ENCODE measurements around the gene PRDM13. TPM values are rescaled to one million over a fixed set of nuclear protein-coding genes. Genes with fewer than 3 reads are reported as not detected.

Gene PRDM13
- total and polyA plus RNA-seq, 2 of the 8 experiments (the other 6 are each of a cell fraction or from before 2014, with no cell fraction given), result 0.05 to 0.09 TPM

GRCh38 chr6:99614430-99615186 lies 8.0 kb downstream of the PRDM13 start:
- CTCF ChIA-PET (ENCODE audit: partially characterized antibody), result interaction anchor here (0.7 to 2.1 kb wide), 8 partner anchors 9 to 157 kb away, joined by 3 to 12 read pairs (median 4); no protein-coding TSS in a partner anchor
- TF ChIP-seq CEBPB (IDR thresholded peaks at IDR 0.05; ENCODE audit: low read depth, low read length) (no peak), BCL11A (IDR thresholded peaks at IDR 0.05; ENCODE audit: low read depth in 2 of 2, low read length in 2 of 2) (no peak), MAX (IDR thresholded peaks at IDR 0.05) (peak; percentile 33; the same call in 1 of the 2 replicates), ASH2L (IDR thresholded peaks at IDR 0.05; ENCODE audit: low read length) (peak; percentile 47), RNF2 (IDR thresholded peaks at IDR 0.05; ENCODE audit: borderline replicate concordance, low read depth, low read length, missing control alignments, poor library complexity, severe bottlenecking) (peak; percentile 88)
- TF ChIP-seq, protein P1, sequence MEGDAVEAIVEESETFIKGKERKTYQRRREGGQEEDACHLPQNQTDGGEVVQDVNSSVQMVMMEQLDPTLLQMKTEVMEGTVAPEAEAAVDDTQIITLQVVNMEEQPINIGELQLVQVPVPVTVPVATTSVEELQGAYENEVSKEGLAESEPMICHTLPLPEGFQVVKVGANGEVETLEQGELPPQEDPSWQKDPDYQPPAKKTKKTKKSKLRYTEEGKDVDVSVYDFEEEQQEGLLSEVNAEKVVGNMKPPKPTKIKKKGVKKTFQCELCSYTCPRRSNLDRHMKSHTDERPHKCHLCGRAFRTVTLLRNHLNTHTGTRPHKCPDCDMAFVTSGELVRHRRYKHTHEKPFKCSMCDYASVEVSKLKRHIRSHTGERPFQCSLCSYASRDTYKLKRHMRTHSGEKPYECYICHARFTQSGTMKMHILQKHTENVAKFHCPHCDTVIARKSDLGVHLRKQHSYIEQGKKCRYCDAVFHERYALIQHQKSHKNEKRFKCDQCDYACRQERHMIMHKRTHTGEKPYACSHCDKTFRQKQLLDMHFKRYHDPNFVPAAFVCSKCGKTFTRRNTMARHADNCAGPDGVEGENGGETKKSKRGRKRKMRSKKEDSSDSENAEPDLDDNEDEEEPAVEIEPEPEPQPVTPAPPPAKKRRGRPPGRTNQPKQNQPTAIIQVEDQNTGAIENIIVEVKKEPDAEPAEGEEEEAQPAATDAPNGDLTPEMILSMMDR (IDR thresholded peaks at IDR 0.05; ENCODE audit: control extremely low read depth in 1 of 3, insufficient read depth in 1 of 3, low read depth in 1 of 3, low read length in 3 of 3), result peak; percentile 3 to 21 (median 4); a peak in 3 of 4 replicates
- TF ChIP-seq, protein P2, sequence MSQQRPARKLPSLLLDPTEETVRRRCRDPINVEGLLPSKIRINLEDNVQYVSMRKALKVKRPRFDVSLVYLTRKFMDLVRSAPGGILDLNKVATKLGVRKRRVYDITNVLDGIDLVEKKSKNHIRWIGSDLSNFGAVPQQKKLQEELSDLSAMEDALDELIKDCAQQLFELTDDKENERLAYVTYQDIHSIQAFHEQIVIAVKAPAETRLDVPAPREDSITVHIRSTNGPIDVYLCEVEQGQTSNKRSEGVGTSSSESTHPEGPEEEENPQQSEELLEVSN (IDR thresholded peaks at IDR 0.05), result peak; percentile 86

More at GRCh38 chr6:99614430-99615186, 8.0 kb downstream of the PRDM13 start:
- H2BK20ac ChIP-seq (ENCODE audit: low read length), result no peak overlapping the region
- H3K4me3 ChIP-seq (ENCODE audit: extremely low read depth in 1 of 4, insufficient read depth in 2 of 4, low read depth in 3 of 4, low read length in 4 of 4), result peak overlapping the region; percentile 29 to 59 (median 39)
- no peak overlapping the region for H2BK12ac ChIP-seq (ENCODE audit: low read depth, low read length)
- no peak overlapping the region for H4K91ac ChIP-seq (replicated peaks; ENCODE audit: insufficient read length, low read length)
- no peaks in the 10 kb centered on the region for H3K79me1 ChIP-seq (ENCODE audit: low read depth, low read length)
- no peak overlapping the region for H2AK5ac ChIP-seq (ENCODE audit: low read depth, low read length)
- H3K9ac ChIP-seq (replicated peaks in 1 of 4; ENCODE audit: extremely low read depth in 1 of 4, low read depth in 3 of 4, low read length in 3 of 4), result no peak overlapping the region
- peak overlapping the region; percentile 36; the same call in 1 of the 2 replicates for H4K8ac ChIP-seq (ENCODE audit: extremely low read depth, insufficient read depth, low read length)
- H3K36me3 ChIP-seq (ENCODE audit: control insufficient read depth in 2 of 4, insufficient read depth in 4 of 4, low read length in 3 of 4), result no peaks in the 10 kb centered on the region
- no peak overlapping the region for H3K14ac ChIP-seq (ENCODE audit: insufficient read length)
- H2BK120ac ChIP-seq (replicated peaks; ENCODE audit: low read depth, low read length), result no peak overlapping the region
- no peak overlapping the region for H3K27ac ChIP-seq (ENCODE audit: low read depth, low read length)
- no peak overlapping the region for H3K18ac ChIP-seq (ENCODE audit: extremely low read depth, low read length)
- 0 out of 2 replicates have a peak overlapping the region, but pooled peaks have one; percentile 34 for H2AFZ ChIP-seq (ENCODE audit: low read length)
- H3K9me3 ChIP-seq (ENCODE audit: insufficient read depth in 2 of 2, low read depth in 1 of 2, low read length in 1 of 2), result no peaks in the 10 kb centered on the region
- H3K23ac ChIP-seq (ENCODE audit: insufficient read length), result no peak overlapping the region
- no peak for DNase-seq (ENCODE audit: low read depth in 1 of 2, low spot score in 2 of 2)
- H3K23me2 ChIP-seq (ENCODE audit: low read depth, low read length), result peaks cover 17% of the 10 kb centered on the region; the same call in 1 of the 2 replicates
- H3K4me2 ChIP-seq (ENCODE audit: insufficient read depth in 1 of 2, low read depth in 2 of 2, low read length in 2 of 2), result peak overlapping the region; percentile 79 to 91
- peaks cover 0 to 21% (median 13%) of the 10 kb centered on the region in 4 experiments; a peak in 5 of 7 replicates for H3K4me1 ChIP-seq (replicated peaks in 1 of 4; ENCODE audit: control insufficient read depth in 3 of 4, insufficient read depth in 4 of 4, low read length in 3 of 4)
- FAIRE-seq, result no peak
- H2BK15ac ChIP-seq (ENCODE audit: low read length), result no peak overlapping the region
- POLR2A ChIA-PET (ENCODE audit: partially characterized antibody), result interaction anchor here (0.7 to 2.3 kb wide), 4 partner anchors 9 to 71 kb away, joined by 3 to 10 read pairs (median 4); partner anchors contain the start of gene CCNC
- H3K27me3 ChIP-seq (replicated peaks in 1 of 4; ENCODE audit: control insufficient read depth in 3 of 4, extremely low read depth in 1 of 4, insufficient read depth in 3 of 4, low read length in 3 of 4), result peaks cover 73 to 100% (median 88%) of the 10 kb centered on the region in 4 experiments
- no peaks in the 10 kb centered on the region for H3K79me2 ChIP-seq (ENCODE audit: control insufficient read depth in 1 of 2, insufficient read depth in 2 of 2, low read length in 2 of 2)
- peaks cover 0 to 7% of the 10 kb centered on the region in 2 experiments for H4K20me1 ChIP-seq (replicated peaks in 1 of 2; ENCODE audit: control insufficient read depth in 1 of 2, insufficient read depth in 2 of 2, low read length in 2 of 2)
- H3K56ac ChIP-seq (replicated peaks; ENCODE audit: insufficient read length, low read depth, low read length), result no peak overlapping the region
- H4K5ac ChIP-seq (ENCODE audit: insufficient read length, low read depth, low read length), result no peak overlapping the region
- no peak overlapping the region for H3K4ac ChIP-seq (replicated peaks; ENCODE audit: insufficient read length, low read depth, low read length)
- 3% methylated on average over 44 of the region's 55 CpGs; no CpG with 5 or more reads in 1 of the 2 experiments for WGBS, 2 experiments (ENCODE audit: extremely low coverage in 1 of 2, insufficient coverage in 1 of 2, insufficient read length in 1 of 2, insufficient replicate concordance in 2 of 2, low coverage in 1 of 2, low lambda C conversion rate in 2 of 2, missing lambda C conversion rate in 1 of 2)
- H2BK5ac ChIP-seq (ENCODE audit: low read depth, low read length), result no peak overlapping the region
